Measurements from ENCODE around the gene BTF3L4.
"Not testable (repeated sequence)": the region's sequence is repeated elsewhere in the genome, so short reads cannot be mapped to it uniquely, and the experiment has no call there.

Gene BTF3L4

GRCh38 chr1:52022133-52022532 is 34.0 kb upstream of the BTF3L4 start:
- H3K4me2 ChIP-seq (ENCODE audit: low read length) = no peak overlapping the region
- no peaks in the 10 kb centered on the region for H3K9me2 ChIP-seq (ENCODE audit: low read depth, low read length)
- H3K9ac ChIP-seq (ENCODE audit: low read length) = no peak overlapping the region
- no peak overlapping the region for H3K4me3 ChIP-seq (ENCODE audit: low read depth, low read length, poor library complexity, severe bottlenecking)
- H3K36me3 ChIP-seq (ENCODE audit: insufficient read depth, low read length) = peaks cover 51% of the 10 kb centered on the region
- H3K4me1 ChIP-seq (ENCODE audit: insufficient read depth, low read length, severe bottlenecking) = no peaks in the 10 kb centered on the region
- no peaks in the 10 kb centered on the region for H3K9me3 ChIP-seq (ENCODE audit: low read length)
- no peaks in the 10 kb centered on the region for H3K27me3 ChIP-seq (ENCODE audit: insufficient read depth, low read length)
- H4K20me1 ChIP-seq (ENCODE audit: insufficient read depth, low read length) = no peaks in the 10 kb centered on the region
- H3K79me2 ChIP-seq (ENCODE audit: insufficient read depth, low read length) = no peaks in the 10 kb centered on the region
- no peak overlapping the region for H3K27ac ChIP-seq (ENCODE audit: low read depth, low read length, poor library complexity, severe bottlenecking)
- TF ChIP-seq CTCF (IDR thresholded peaks at IDR 0.05; ENCODE audit: low read length) (no peak), EZH2 (IDR thresholded peaks at IDR 0.05; ENCODE audit: borderline replicate concordance, low read length) (no peak)
- H2AFZ ChIP-seq (ENCODE audit: low read length) = no peak overlapping the region
- no peaks in the 10 kb centered on the region for H3F3A ChIP-seq (ENCODE audit: insufficient read depth, low read length)

- no peak for TF ChIP-seq EZH2 (IDR thresholded peaks at IDR 0.05; ENCODE audit: borderline replicate concordance, low read length)
- TF ChIP-seq CTCF (IDR thresholded peaks at IDR 0.05; ENCODE audit: low read length) = no peak
These were observed 29.8 kb upstream of the BTF3L4 start for GRCh38 chr1:52026278-52026677.

GRCh38 chr1:52028328-52028727 is 27.8 kb upstream of the BTF3L4 start:
- H3K27ac ChIP-seq (ENCODE audit: low read depth, low read length, poor library complexity, severe bottlenecking) = no peak overlapping the region
- no peak overlapping the region for H3K4me3 ChIP-seq (ENCODE audit: low read depth, low read length, poor library complexity, severe bottlenecking)
- no peaks in the 10 kb centered on the region for H4K20me1 ChIP-seq (ENCODE audit: insufficient read depth, low read length)
- H3K9me3 ChIP-seq (ENCODE audit: low read length) = no peaks in the 10 kb centered on the region
- no peaks in the 10 kb centered on the region for H3K27me3 ChIP-seq (ENCODE audit: insufficient read depth, low read length)
- TF ChIP-seq EZH2 (IDR thresholded peaks at IDR 0.05; ENCODE audit: borderline replicate concordance, low read length) = no peak
- TF ChIP-seq CTCF (IDR thresholded peaks at IDR 0.05; ENCODE audit: low read length) = no peak
- no peaks in the 10 kb centered on the region for H3K9me2 ChIP-seq (ENCODE audit: low read depth, low read length)
- no peaks in the 10 kb centered on the region for H3F3A ChIP-seq (ENCODE audit: insufficient read depth, low read length)
- H3K9ac ChIP-seq (ENCODE audit: low read length) = no peak overlapping the region
- H3K36me3 ChIP-seq (ENCODE audit: insufficient read depth, low read length) = peaks cover 35% of the 10 kb centered on the region; the same call in 1 of the 2 replicates
- peaks cover 15% of the 10 kb centered on the region for H3K79me2 ChIP-seq (ENCODE audit: insufficient read depth, low read length)
- peaks cover 28% of the 10 kb centered on the region for H3K4me1 ChIP-seq (ENCODE audit: insufficient read depth, low read length, severe bottlenecking)
- H3K4me2 ChIP-seq (ENCODE audit: low read length) = no peak overlapping the region
- no peak overlapping the region for H2AFZ ChIP-seq (ENCODE audit: low read length)

More at GRCh38 chr1:52026278-52026677, 29.8 kb upstream of the BTF3L4 start:
- peaks cover 39% of the 10 kb centered on the region; the same call in 1 of the 2 replicates for H3K36me3 ChIP-seq (ENCODE audit: insufficient read depth, low read length)
- no peak overlapping the region for H3K27ac ChIP-seq (ENCODE audit: low read depth, low read length, poor library complexity, severe bottlenecking)
- H3K79me2 ChIP-seq (ENCODE audit: insufficient read depth, low read length) = no peaks in the 10 kb centered on the region
- no peak overlapping the region for H3K9ac ChIP-seq (ENCODE audit: low read length)
- H2AFZ ChIP-seq (ENCODE audit: low read length) = no peak overlapping the region
- H3K9me3 ChIP-seq (ENCODE audit: low read length) = no peaks in the 10 kb centered on the region
- no peaks in the 10 kb centered on the region for H4K20me1 ChIP-seq (ENCODE audit: insufficient read depth, low read length)
- H3K9me2 ChIP-seq (ENCODE audit: low read depth, low read length) = no peaks in the 10 kb centered on the region
- H3K4me3 ChIP-seq (ENCODE audit: low read depth, low read length, poor library complexity, severe bottlenecking) = no peak overlapping the region
- H3K4me2 ChIP-seq (ENCODE audit: low read length) = no peak overlapping the region
- H3F3A ChIP-seq (ENCODE audit: insufficient read depth, low read length) = no peaks in the 10 kb centered on the region
- H3K4me1 ChIP-seq (ENCODE audit: insufficient read depth, low read length, severe bottlenecking) = peaks cover 15% of the 10 kb centered on the region
- H3K27me3 ChIP-seq (ENCODE audit: insufficient read depth, low read length) = no peaks in the 10 kb centered on the region

- H3K36me3 ChIP-seq (ENCODE audit: insufficient read depth, low read length) = peaks cover 31% of the 10 kb centered on the region; the same call in 1 of the 2 replicates
- H3K9me2 ChIP-seq (ENCODE audit: low read depth, low read length) = not testable (repeated sequence)
These were observed 27.3 kb upstream of the BTF3L4 start for GRCh38 chr1:52028839-52029238.

More at GRCh38 chr1:52028839-52029238, 27.3 kb upstream of the BTF3L4 start:
- H2AFZ ChIP-seq (ENCODE audit: low read length); H3K4me3 ChIP-seq (ENCODE audit: low read depth, low read length, poor library complexity, severe bottlenecking); H3K27me3 ChIP-seq (ENCODE audit: insufficient read depth, low read length); H3K27ac ChIP-seq (ENCODE audit: low read depth, low read length, poor library complexity, severe bottlenecking); H3K4me2 ChIP-seq (ENCODE audit: low read length); H4K20me1 ChIP-seq (ENCODE audit: insufficient read depth, low read length); H3K9ac ChIP-seq (ENCODE audit: low read length); H3F3A ChIP-seq (ENCODE audit: insufficient read depth, low read length); H3K9me3 ChIP-seq (ENCODE audit: low read length): not testable (repeated sequence)
- H3K4me1 ChIP-seq (ENCODE audit: insufficient read depth, low read length, severe bottlenecking) = peaks cover 30% of the 10 kb centered on the region
- H3K79me2 ChIP-seq (ENCODE audit: insufficient read depth, low read length) = peaks cover 15% of the 10 kb centered on the region
